ENCODE measurements around the gene LARP1. TPM values are rescaled to one million over a fixed set of nuclear protein-coding genes. Genes with fewer than 3 reads are reported as not detected.

Gene LARP1
- total RNA-seq, 1 donor = 45.3 TPM

GRCh38 chr5:154857530-154858296, 102.5 kb downstream of the LARP1 start:
- peak overlapping the region; percentile 76 for H3K4me3 ChIP-seq (ENCODE audit: low read length)
- H3K27me3 ChIP-seq (ENCODE audit: insufficient read depth, low read length) = no peaks in the 10 kb centered on the region
- H3K9me3 ChIP-seq (ENCODE audit: low read depth, low read length) = no peaks in the 10 kb centered on the region
- H3K4me1 ChIP-seq (ENCODE audit: insufficient read depth, low read length) = peaks cover 41% of the 10 kb centered on the region

- Histone ChIP-seq H3K4me1 (ENCODE audit: insufficient read depth, low read length) (peaks cover 48% of the 10 kb centered on the region), H3K9me3 (ENCODE audit: low read depth, low read length) (no peaks in the 10 kb centered on the region), H3K27me3 (ENCODE audit: insufficient read depth, low read length) (no peaks in the 10 kb centered on the region), H3K4me3 (ENCODE audit: low read length) (peak within 1 kb of the TSS; percentile 76)
Measured at GRCh38 chr5:154858297-154858971, 103.3 kb downstream of the LARP1 start, which contains the start of gene CNOT8. CNOT8 (plus strand) TSS chr5:154858627; CDS start chr5:154863279, 4,652 bp downstream.

- H3K4me3 ChIP-seq (ENCODE audit: low read length) = peak overlapping the region; percentile 76
- H3K4me1 ChIP-seq (ENCODE audit: insufficient read depth, low read length) = peaks cover 49% of the 10 kb centered on the region
- no peaks in the 10 kb centered on the region for H3K9me3 ChIP-seq (ENCODE audit: low read depth, low read length)
- no peaks in the 10 kb centered on the region for H3K27me3 ChIP-seq (ENCODE audit: insufficient read depth, low read length)
Measured at GRCh38 chr5:154858972-154859871, 104.0 kb downstream of the LARP1 start.

GRCh38 chr5:154860123-154860522, 104.9 kb downstream of the LARP1 start:
- H3K4me1 ChIP-seq (ENCODE audit: insufficient read depth, low read length) = peaks cover 49% of the 10 kb centered on the region

GRCh38 chr5:154860765-154861164, 105.6 kb downstream of the LARP1 start:
- H3K27me3 ChIP-seq (ENCODE audit: insufficient read depth, low read length) = no peaks in the 10 kb centered on the region
- H3K4me1 ChIP-seq (ENCODE audit: insufficient read depth, low read length) = peaks cover 49% of the 10 kb centered on the region
- peak overlapping the region; percentile 76 for H3K4me3 ChIP-seq (ENCODE audit: low read length)
- H3K9me3 ChIP-seq (ENCODE audit: low read depth, low read length) = no peaks in the 10 kb centered on the region

More at GRCh38 chr5:154860123-154860522, 104.9 kb downstream of the LARP1 start:
- H3K27me3 ChIP-seq (ENCODE audit: insufficient read depth, low read length) = no peaks in the 10 kb centered on the region
- H3K9me3 ChIP-seq (ENCODE audit: low read depth, low read length) = no peaks in the 10 kb centered on the region
- peak overlapping the region; percentile 76 for H3K4me3 ChIP-seq (ENCODE audit: low read length)

GRCh38 chr5:154861946-154862345, 106.8 kb downstream of the LARP1 start:
- Histone ChIP-seq H3K9me3 (ENCODE audit: low read depth, low read length) (no peaks in the 10 kb centered on the region), H3K4me3 (ENCODE audit: low read length) (no peak overlapping the region), H3K27me3 (ENCODE audit: insufficient read depth, low read length) (no peaks in the 10 kb centered on the region), H3K4me1 (ENCODE audit: insufficient read depth, low read length) (peaks cover 47% of the 10 kb centered on the region)

GRCh38 chr5:154862766-154863165, 107.6 kb downstream of the LARP1 start:
- no peak overlapping the region for H3K4me3 ChIP-seq (ENCODE audit: low read length)

GRCh38 chr5:154863291-154864080, 108.3 kb downstream of the LARP1 start:
- Histone ChIP-seq H3K4me1 (ENCODE audit: insufficient read depth, low read length) (peaks cover 41% of the 10 kb centered on the region), H3K4me3 (ENCODE audit: low read length) (no peak overlapping the region), H3K27me3 (ENCODE audit: insufficient read depth, low read length) (no peaks in the 10 kb centered on the region), H3K9me3 (ENCODE audit: low read depth, low read length) (no peaks in the 10 kb centered on the region)

More at GRCh38 chr5:154862766-154863165, 107.6 kb downstream of the LARP1 start:
- no peaks in the 10 kb centered on the region for H3K27me3 ChIP-seq (ENCODE audit: insufficient read depth, low read length)
- no peaks in the 10 kb centered on the region for H3K9me3 ChIP-seq (ENCODE audit: low read depth, low read length)
- peaks cover 41% of the 10 kb centered on the region for H3K4me1 ChIP-seq (ENCODE audit: insufficient read depth, low read length)

- Histone ChIP-seq H3K4me3 (ENCODE audit: low read length) (no peak overlapping the region), H3K4me1 (ENCODE audit: insufficient read depth, low read length) (peaks cover 30% of the 10 kb centered on the region), H3K9me3 (ENCODE audit: low read depth, low read length) (no peaks in the 10 kb centered on the region), H3K27me3 (ENCODE audit: insufficient read depth, low read length) (no peaks in the 10 kb centered on the region)
Measured at GRCh38 chr5:154865466-154866184, 110.4 kb downstream of the LARP1 start.

GRCh38 chr5:154866841-154867240, 111.7 kb downstream of the LARP1 start:
- Histone ChIP-seq H3K4me3 (ENCODE audit: low read length) (no peak overlapping the region), H3K9me3 (ENCODE audit: low read depth, low read length) (no peaks in the 10 kb centered on the region), H3K27me3 (ENCODE audit: insufficient read depth, low read length) (no peaks in the 10 kb centered on the region), H3K4me1 (ENCODE audit: insufficient read depth, low read length) (peaks cover 17% of the 10 kb centered on the region)

Other genes starting within 250 kb of the LARP1 start
- 17.8 TPM for gene FAXDC2, start 95.2 kb downstream of the LARP1 start, total RNA-seq
- 190 TPM for gene CNOT8, start 103.2 kb downstream of the LARP1 start, total RNA-seq
- gene GEMIN5, start 182.8 kb downstream of the LARP1 start, total RNA-seq = 3.7 TPM
- 11.6 TPM for gene MRPL22, start 185.7 kb downstream of the LARP1 start, total RNA-seq